ENCODE data around the gene PATL2. TPM values are rescaled to one million over a fixed set of nuclear protein-coding genes. Genes with fewer than 3 reads are reported as not detected.
A peak's percentile ranks its signal among the peaks of the same experiment; 100 is the strongest.
"Not testable (repeated sequence)": the region's sequence is repeated elsewhere in the genome, so short reads cannot be mapped to it uniquely, and the experiment has no call there.

Gene PATL2
- total RNA-seq = 10 to 100 TPM; 11.2 to 14.1 TPM

- ChIA-PET POLR2A (interaction anchor here (0.6 to 13.9 kb wide), 13 partner anchors 10 to 276 kb away, joined by 3 to 474 read pairs (median 6); partner anchors contain the start of genes SPG11 and TRIM69), CTCF (interaction anchor here (1.1 to 17.3 kb wide), 11 partner anchors 18 to 250 kb away, joined by 3 to 209 read pairs (median 8); partner anchors contain the start of genes SPG11 and TRIM69)
- Mint-ChIP-seq H3K4me3 (peak within 1 kb of the TSS; percentile 96), H3K4me1 (peaks cover 31% of the 10 kb centered on the region), H3K9me3 (ENCODE audit: low read depth) (no peaks in the 10 kb centered on the region), H3K27me3 (no peaks in the 10 kb centered on the region), H3K27ac (peak within 1 kb of the TSS; percentile 100), H3K36me3 (ENCODE audit: low read depth) (peaks cover 70% of the 10 kb centered on the region)
- peak; percentile 97 for DNase-seq
- intact Hi-C loops (cut with DNase I, micrococcal nuclease) = loop anchor here (1.0 to 5.0 kb wide), 10 partner anchors 8 to 964 kb away; partner anchors contain the start of genes CTDSPL2 (in 1 of the 2), EIF3J (in 1 of the 2), PDIA3 (in 1 of the 2) and SPG11 (in 1 of the 2)
- peak; percentile 78 for ATAC-seq
Measured at GRCh38 chr15:44711096-44711742, at the start of gene PATL2, which contains the start of gene B2M. PATL2 (minus strand) TSS chr15:44711323; CDS start chr15:44676490, 34,833 bp downstream. B2M (plus strand) TSS chr15:44711517; CDS start chr15:44711547, 30 bp downstream.

GRCh38 chr15:44753345-44753744 is 42.2 kb upstream of the PATL2 start:
- Mint-ChIP-seq H3K36me3 (ENCODE audit: low read depth) (peaks cover 23% of the 10 kb centered on the region), H3K4me3 (no peak overlapping the region), H3K4me1 (peaks cover 22% of the 10 kb centered on the region), H3K27ac (no peak overlapping the region), H3K27me3 (no peaks in the 10 kb centered on the region), H3K9me3 (ENCODE audit: low read depth) (peaks cover 10% of the 10 kb centered on the region)
- ATAC-seq (no peak), DNase-seq (no peak)
- ChIA-PET CTCF (interaction anchor here (0.8 to 3.6 kb wide), 4 partner anchors 15 to 169 kb away, joined by 4 to 19 read pairs (median 5); partner anchors contain the start of gene SPG11), POLR2A (interaction anchor here (0.7 kb wide), 1 partner anchor 23 kb away, joined by 5 read pairs; no protein-coding TSS in a partner anchor)
- intact Hi-C loops (cut with DNase I, micrococcal nuclease) = no loop called here

GRCh38 chr15:44743454-44743853 is 32.3 kb upstream of the PATL2 start:
- not testable (repeated sequence) for H3K27ac Mint-ChIP-seq

GRCh38 chr15:44739222-44739847 is 28.2 kb upstream of the PATL2 start:
- DNase-seq; H3K27me3 Mint-ChIP-seq; H3K9me3 Mint-ChIP-seq (ENCODE audit: low read depth); H3K36me3 Mint-ChIP-seq (ENCODE audit: low read depth); ATAC-seq; H3K27ac Mint-ChIP-seq; H3K4me3 Mint-ChIP-seq: not testable (repeated sequence)
- CTCF ChIA-PET = interaction anchor here (0.9 to 7.7 kb wide), 30 partner anchors 8 to 193 kb away, joined by 3 to 150 read pairs (median 7); partner anchors contain the start of genes B2M, PATL2 and SPG11
- POLR2A ChIA-PET = interaction anchor here (1.7 kb wide), 1 partner anchor 11 kb away, joined by 6 read pairs; no protein-coding TSS in a partner anchor
- peaks cover 41% of the 10 kb centered on the region for H3K4me1 Mint-ChIP-seq
- intact Hi-C loops (cut with DNase I, micrococcal nuclease) = loop anchor here (2.0 to 5.0 kb wide), 2 partner anchors 142 to 147 kb away; no protein-coding TSS in a partner anchor

More at GRCh38 chr15:44743454-44743853, 32.3 kb upstream of the PATL2 start:
- CTCF ChIA-PET; DNase-seq; H3K4me3 Mint-ChIP-seq; intact Hi-C loops (cut with DNase I, micrococcal nuclease); POLR2A ChIA-PET; H3K4me1 Mint-ChIP-seq; H3K27me3 Mint-ChIP-seq; ATAC-seq; H3K9me3 Mint-ChIP-seq (ENCODE audit: low read depth); H3K36me3 Mint-ChIP-seq (ENCODE audit: low read depth): not testable (repeated sequence)

GRCh38 chr15:44738340-44738984 is 27.3 kb upstream of the PATL2 start:
- H3K27ac Mint-ChIP-seq = peak overlapping the region; percentile 47
- ATAC-seq (no peak), DNase-seq (no peak)
- ChIA-PET CTCF (interaction anchor here (0.6 to 7.7 kb wide), 37 partner anchors 8 to 435 kb away, joined by 3 to 150 read pairs (median 6); partner anchors contain the start of genes B2M, PATL2 and SPG11), POLR2A (interaction anchor here (0.6 to 15.3 kb wide), 4 partner anchors 10 to 75 kb away, joined by 3 to 474 read pairs (median 26); partner anchors contain the start of genes B2M, PATL2 and SPG11)
- H3K36me3 Mint-ChIP-seq (ENCODE audit: low read depth) = peaks cover 8% of the 10 kb centered on the region
- peaks cover 47% of the 10 kb centered on the region for H3K4me1 Mint-ChIP-seq
- H3K4me3 Mint-ChIP-seq = peak overlapping the region; percentile 38
- H3K27me3 Mint-ChIP-seq = no peaks in the 10 kb centered on the region
- intact Hi-C loops (cut with DNase I, micrococcal nuclease) = loop anchor here (1.0 to 5.0 kb wide), 6 partner anchors 9 to 160 kb away; partner anchors contain the start of gene SPG11 (in 1 of the 2)
- H3K9me3 Mint-ChIP-seq (ENCODE audit: low read depth) = no peaks in the 10 kb centered on the region

- no peak for DNase-seq
- Mint-ChIP-seq H3K27me3 (no peaks in the 10 kb centered on the region), H3K9me3 (ENCODE audit: low read depth) (no peaks in the 10 kb centered on the region), H3K27ac (peak within 1 kb of the TSS; percentile 98), H3K4me1 (peaks cover 63% of the 10 kb centered on the region), H3K4me3 (peak within 1 kb of the TSS; percentile 75), H3K36me3 (ENCODE audit: low read depth) (peaks cover 24% of the 10 kb centered on the region)
- peak; percentile 27 for ATAC-seq
- ChIA-PET CTCF (interaction anchor here (0.5 to 7.7 kb wide), 38 partner anchors 7 to 382 kb away, joined by 3 to 150 read pairs (median 5); partner anchors contain the start of genes B2M, PATL2 and SPG11), POLR2A (interaction anchor here (0.5 to 15.3 kb wide), 7 partner anchors 9 to 200 kb away, joined by 3 to 474 read pairs (median 4); partner anchors contain the start of genes B2M, EIF3J, PATL2 and SPG11)
- intact Hi-C loops (cut with DNase I, micrococcal nuclease) = loop anchor here in 1 of 2 experiments (5.0 kb wide), 1 partner anchor 139 kb away; no protein-coding TSS in a partner anchor
Measured at GRCh38 chr15:44736181-44736765, 25.1 kb upstream of the PATL2 start, which contains the start of gene TRIM69. TRIM69 (plus strand) TSS chr15:44736528; CDS start chr15:44736705, 177 bp downstream.

- Mint-ChIP-seq H3K9me3 (ENCODE audit: low read depth) (no peaks in the 10 kb centered on the region), H3K36me3 (ENCODE audit: low read depth) (peaks cover 29% of the 10 kb centered on the region), H3K27ac (peak overlapping the region; percentile 98), H3K27me3 (no peaks in the 10 kb centered on the region), H3K4me3 (peak overlapping the region; percentile 75), H3K4me1 (peaks cover 65% of the 10 kb centered on the region)
- POLR2A ChIA-PET = interaction anchor here (0.5 to 15.3 kb wide), 8 partner anchors 9 to 426 kb away, joined by 3 to 474 read pairs (median 4); partner anchors contain the start of genes B2M, EIF3J, PATL2 and SPG11
- ATAC-seq = peak; percentile 67
- DNase-seq = peak; percentile 80
- intact Hi-C loops (cut with DNase I, micrococcal nuclease) = loop anchor here (1.0 to 5.0 kb wide), 2 partner anchors 72 to 138 kb away; partner anchors contain the start of gene SPG11 (in 1 of the 2)
- CTCF ChIA-PET = interaction anchor here (0.7 to 7.7 kb wide), 25 partner anchors 9 to 188 kb away, joined by 3 to 150 read pairs (median 10); partner anchors contain the start of genes B2M, PATL2 and SPG11
Measured at GRCh38 chr15:44735482-44736180, 24.5 kb upstream of the PATL2 start.

GRCh38 chr15:44734839-44735481 is 23.8 kb upstream of the PATL2 start:
- H3K4me3 Mint-ChIP-seq = peak overlapping the region; percentile 75
- H3K36me3 Mint-ChIP-seq (ENCODE audit: low read depth) = peaks cover 32% of the 10 kb centered on the region
- ChIA-PET POLR2A (interaction anchor here (0.8 to 15.3 kb wide), 5 partner anchors 8 to 426 kb away, joined by 3 to 474 read pairs (median 28); partner anchors contain the start of genes B2M, EIF3J, PATL2 and SPG11), CTCF (interaction anchor here (0.7 to 7.7 kb wide), 11 partner anchors 8 to 156 kb away, joined by 3 to 150 read pairs (median 20); partner anchors contain the start of genes B2M, PATL2 and SPG11)
- H3K4me1 Mint-ChIP-seq = peaks cover 67% of the 10 kb centered on the region
- intact Hi-C loops (cut with DNase I, micrococcal nuclease) = loop anchor here (1.0 to 5.0 kb wide), 2 partner anchors 72 to 138 kb away; partner anchors contain the start of gene SPG11 (in 1 of the 2)
- DNase-seq (no peak), ATAC-seq (peak; percentile 16)
- H3K9me3 Mint-ChIP-seq (ENCODE audit: low read depth) = no peaks in the 10 kb centered on the region
- H3K27me3 Mint-ChIP-seq = no peaks in the 10 kb centered on the region
- H3K27ac Mint-ChIP-seq = peak overlapping the region; percentile 98
